Measurements from ENCODE around the gene OLA1. TPM values are rescaled to one million over a fixed set of nuclear protein-coding genes. Genes with fewer than 3 reads are reported as not detected.

Gene OLA1
- total RNA-seq, 1 experiment from 2014 or later, result 124 TPM

DNA sequence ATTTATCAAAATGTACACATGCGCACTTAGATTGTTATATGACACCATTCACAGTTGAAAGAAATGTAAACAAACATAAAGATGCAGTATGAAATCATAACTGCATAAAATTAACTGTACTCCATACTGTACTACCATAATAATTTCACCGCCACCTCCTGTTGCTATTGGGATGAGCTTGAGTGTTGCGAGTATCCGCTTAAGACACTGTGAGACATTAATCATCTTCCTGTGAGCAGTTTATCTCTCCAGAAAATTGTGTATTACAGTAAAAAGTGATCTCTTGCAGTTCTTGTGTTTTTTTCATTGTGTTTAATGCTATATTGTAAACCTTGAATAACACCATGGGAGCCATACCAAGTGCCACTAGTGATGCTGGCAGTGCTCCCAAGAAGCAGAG, 46.1 kb downstream of the OLA1 start:
- Mint-ChIP-seq H3K36me3 (ENCODE audit: insufficient read depth, unreplicated experiment) (no peaks in the 10 kb centered on the region), H3K4me3 (ENCODE audit: low read depth, unreplicated experiment) (no peak overlapping the region), H3K4me1 (ENCODE audit: low read depth, unreplicated experiment) (peaks cover 5% of the 10 kb centered on the region), H3K27me3 (ENCODE audit: unreplicated experiment) (no peaks in the 10 kb centered on the region), H3K27ac (ENCODE audit: unreplicated experiment) (no peak overlapping the region), H3K9me3 (ENCODE audit: low read depth, unreplicated experiment) (no peaks in the 10 kb centered on the region)
- CTCF ChIA-PET, result no interaction called here
- TF ChIP-seq, protein P1, sequence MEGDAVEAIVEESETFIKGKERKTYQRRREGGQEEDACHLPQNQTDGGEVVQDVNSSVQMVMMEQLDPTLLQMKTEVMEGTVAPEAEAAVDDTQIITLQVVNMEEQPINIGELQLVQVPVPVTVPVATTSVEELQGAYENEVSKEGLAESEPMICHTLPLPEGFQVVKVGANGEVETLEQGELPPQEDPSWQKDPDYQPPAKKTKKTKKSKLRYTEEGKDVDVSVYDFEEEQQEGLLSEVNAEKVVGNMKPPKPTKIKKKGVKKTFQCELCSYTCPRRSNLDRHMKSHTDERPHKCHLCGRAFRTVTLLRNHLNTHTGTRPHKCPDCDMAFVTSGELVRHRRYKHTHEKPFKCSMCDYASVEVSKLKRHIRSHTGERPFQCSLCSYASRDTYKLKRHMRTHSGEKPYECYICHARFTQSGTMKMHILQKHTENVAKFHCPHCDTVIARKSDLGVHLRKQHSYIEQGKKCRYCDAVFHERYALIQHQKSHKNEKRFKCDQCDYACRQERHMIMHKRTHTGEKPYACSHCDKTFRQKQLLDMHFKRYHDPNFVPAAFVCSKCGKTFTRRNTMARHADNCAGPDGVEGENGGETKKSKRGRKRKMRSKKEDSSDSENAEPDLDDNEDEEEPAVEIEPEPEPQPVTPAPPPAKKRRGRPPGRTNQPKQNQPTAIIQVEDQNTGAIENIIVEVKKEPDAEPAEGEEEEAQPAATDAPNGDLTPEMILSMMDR (IDR thresholded peaks at IDR 0.05; ENCODE audit: unreplicated experiment), result no peak
- no TSS peak for BruUV-seq (replicated peaks)
- intact Hi-C loops (cut with micrococcal nuclease; ENCODE audit: unreplicated experiment), result no loop called here
- DNase-seq, result no peak

DNA sequence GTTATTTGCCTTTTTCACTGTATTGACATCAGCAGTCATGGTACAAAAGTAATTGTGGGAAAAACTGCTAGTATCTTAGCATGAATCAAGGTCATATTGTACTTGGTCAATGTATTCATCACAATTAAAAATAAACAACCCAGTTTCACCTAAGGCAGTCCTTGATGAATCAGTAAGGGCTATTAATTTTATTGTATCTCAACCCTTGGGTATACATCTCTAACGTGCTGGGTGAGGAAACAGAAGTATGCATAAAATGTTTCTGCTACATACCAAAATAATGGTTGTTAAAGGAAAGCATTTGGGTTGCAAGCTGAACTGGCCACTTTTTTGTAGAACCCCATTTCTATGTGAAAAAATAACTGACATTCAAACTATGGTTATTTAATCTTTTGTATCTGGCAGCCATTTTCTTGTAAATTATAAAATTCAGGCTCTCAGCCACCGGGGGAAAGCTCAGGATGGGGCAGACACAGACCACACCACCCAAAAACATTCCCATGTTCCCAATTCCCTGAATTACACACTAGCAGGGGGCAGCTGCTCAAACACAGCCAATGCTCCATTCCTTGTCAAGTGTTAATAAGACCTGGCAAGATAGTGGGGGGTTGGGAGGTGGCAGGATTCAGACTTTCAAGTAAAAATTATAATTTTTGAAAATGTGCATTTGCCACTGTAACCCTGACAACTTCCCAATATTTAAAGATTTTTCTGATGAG, 49.3 kb downstream of the OLA1 start:
- Mint-ChIP-seq H3K27me3 (ENCODE audit: unreplicated experiment) (no peaks in the 10 kb centered on the region), H3K4me1 (ENCODE audit: low read depth, unreplicated experiment) (no peaks in the 10 kb centered on the region), H3K36me3 (ENCODE audit: insufficient read depth, unreplicated experiment) (peaks cover 4% of the 10 kb centered on the region), H3K4me3 (ENCODE audit: low read depth, unreplicated experiment) (no peak overlapping the region), H3K27ac (ENCODE audit: unreplicated experiment) (no peak overlapping the region), H3K9me3 (ENCODE audit: low read depth, unreplicated experiment) (no peaks in the 10 kb centered on the region)
- BruUV-seq (replicated peaks), result no TSS peak
- intact Hi-C loops (cut with micrococcal nuclease; ENCODE audit: unreplicated experiment), result no loop called here
- CTCF ChIA-PET, result no interaction called here
- no peak for DNase-seq
- TF ChIP-seq, protein P1 (IDR thresholded peaks at IDR 0.05; ENCODE audit: unreplicated experiment), result no peak

DNA sequence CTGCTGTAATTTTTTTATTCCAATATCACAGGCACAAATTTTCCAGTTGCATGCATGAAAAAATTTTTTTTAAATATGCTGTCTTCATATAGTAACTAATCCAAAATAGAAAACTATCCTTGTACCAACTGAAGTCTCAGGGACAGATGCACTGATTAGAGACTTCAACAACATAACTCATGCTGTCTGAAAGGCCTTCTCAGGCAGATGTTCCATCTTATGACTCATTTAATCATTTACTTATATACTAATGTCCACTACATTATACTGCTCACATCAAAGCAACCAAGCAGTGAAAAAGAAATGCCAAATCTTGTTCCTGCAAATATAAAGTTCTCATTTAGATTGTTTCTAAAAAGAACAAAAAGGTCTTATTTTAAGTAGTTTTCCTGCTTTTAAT, 53.1 kb downstream of the OLA1 start:
- Mint-ChIP-seq H3K36me3 (ENCODE audit: insufficient read depth, unreplicated experiment) (peaks cover 5% of the 10 kb centered on the region), H3K9me3 (ENCODE audit: low read depth, unreplicated experiment) (no peaks in the 10 kb centered on the region), H3K4me3 (ENCODE audit: low read depth, unreplicated experiment) (no peak overlapping the region), H3K27ac (ENCODE audit: unreplicated experiment) (no peak overlapping the region), H3K27me3 (ENCODE audit: unreplicated experiment) (no peaks in the 10 kb centered on the region), H3K4me1 (ENCODE audit: low read depth, unreplicated experiment) (no peaks in the 10 kb centered on the region)
- no peak for DNase-seq
- CTCF ChIA-PET, result interaction anchor here (0.5 kb wide), 1 partner anchor 45 kb away, joined by 3 read pairs; no protein-coding TSS in a partner anchor
- intact Hi-C loops (cut with micrococcal nuclease; ENCODE audit: unreplicated experiment), result no loop called here
- TF ChIP-seq, protein P1 (IDR thresholded peaks at IDR 0.05; ENCODE audit: unreplicated experiment), result no peak
- BruUV-seq (replicated peaks), result no TSS peak

DNA sequence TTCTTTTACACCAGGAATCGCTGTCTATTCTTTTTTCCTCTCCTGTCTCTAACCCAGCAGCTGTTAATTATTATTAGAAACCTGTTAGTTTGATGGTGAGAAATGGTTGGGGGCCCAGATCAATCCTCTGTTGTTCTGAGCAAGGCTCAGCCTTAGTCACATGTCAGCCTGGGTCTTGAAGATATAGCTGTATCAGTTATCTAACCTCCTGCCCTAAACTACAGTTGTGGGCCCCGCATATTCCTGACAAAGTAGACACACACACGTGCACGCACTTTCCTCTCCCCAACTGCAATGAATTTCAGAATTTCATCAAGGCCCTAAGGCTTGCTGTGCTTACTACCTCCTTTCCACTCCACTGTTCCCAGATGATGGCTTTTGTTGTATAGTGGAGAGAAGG, 54.6 kb downstream of the OLA1 start:
- Mint-ChIP-seq H3K27me3 (ENCODE audit: unreplicated experiment) (no peaks in the 10 kb centered on the region), H3K4me3 (ENCODE audit: low read depth, unreplicated experiment) (no peak overlapping the region), H3K27ac (ENCODE audit: unreplicated experiment) (no peak overlapping the region), H3K4me1 (ENCODE audit: low read depth, unreplicated experiment) (no peaks in the 10 kb centered on the region), H3K9me3 (ENCODE audit: low read depth, unreplicated experiment) (no peaks in the 10 kb centered on the region), H3K36me3 (ENCODE audit: insufficient read depth, unreplicated experiment) (peaks cover 5% of the 10 kb centered on the region)
- DNase-seq, result no peak
- TF ChIP-seq, protein P1 (IDR thresholded peaks at IDR 0.05; ENCODE audit: unreplicated experiment), result no peak
- CTCF ChIA-PET, result no interaction called here
- BruUV-seq (replicated peaks), result no TSS peak
- intact Hi-C loops (cut with micrococcal nuclease; ENCODE audit: unreplicated experiment), result no loop called here

All from Calu3 (cell line).